ENCODE results near the gene GAS7. TPM values are rescaled to one million over a fixed set of nuclear protein-coding genes. Genes with fewer than 3 reads are reported as not detected.
"Not testable (repeated sequence)": the region's sequence is repeated elsewhere in the genome, so short reads cannot be mapped to it uniquely, and the experiment has no call there.

GAS7 gene
- polyA plus RNA-seq, 1 donor = 24.4 TPM

- not testable (repeated sequence) for H3K4me1 ChIP-seq (ENCODE audit: control insufficient read depth, insufficient read depth, low read length); H3K27ac ChIP-seq (ENCODE audit: low read length); H3K4me3 ChIP-seq (ENCODE audit: low read length); H3K27me3 ChIP-seq (ENCODE audit: control insufficient read depth, insufficient read depth, low read length); DNase-seq; H3K9me3 ChIP-seq (ENCODE audit: control insufficient read depth, low read depth, low read length); H3K36me3 ChIP-seq (ENCODE audit: control insufficient read depth, insufficient read depth, low read length)
- no CpG with 5 or more reads among the region's 8 CpGs for WGBS (ENCODE audit: insufficient coverage, low lambda C conversion rate)
Measured at GRCh38 chr17:10095295-10095694, 103.1 kb downstream of the GAS7 start.

- no peak overlapping the region for H3K27ac ChIP-seq (ENCODE audit: low read length)
- WGBS (ENCODE audit: insufficient coverage, low lambda C conversion rate) = 100% methylated on average over 1 of the region's 8 CpGs
- H3K4me1 ChIP-seq (ENCODE audit: control insufficient read depth, insufficient read depth, low read length) = no peaks in the 10 kb centered on the region
Measured at GRCh38 chr17:10094797-10095196, 103.6 kb downstream of the GAS7 start.

GRCh38 chr17:10092595-10092994 lies 105.8 kb downstream of the GAS7 start:
- no peaks in the 10 kb centered on the region for H3K4me1 ChIP-seq (ENCODE audit: control insufficient read depth, insufficient read depth, low read length)
- no peak for DNase-seq
- no peaks in the 10 kb centered on the region for H3K27me3 ChIP-seq (ENCODE audit: control insufficient read depth, insufficient read depth, low read length)
- H3K4me3 ChIP-seq (ENCODE audit: low read length) = no peak overlapping the region
- WGBS (ENCODE audit: insufficient coverage, low lambda C conversion rate) = no CpG with 5 or more reads among the region's 2 CpGs
- H3K9me3 ChIP-seq (ENCODE audit: control insufficient read depth, low read depth, low read length) = peaks cover 5% of the 10 kb centered on the region
- no peaks in the 10 kb centered on the region for H3K36me3 ChIP-seq (ENCODE audit: control insufficient read depth, insufficient read depth, low read length)
- H3K27ac ChIP-seq (ENCODE audit: low read length) = no peak overlapping the region

More at GRCh38 chr17:10094797-10095196, 103.6 kb downstream of the GAS7 start:
- no peak overlapping the region for H3K4me3 ChIP-seq (ENCODE audit: low read length)
- H3K9me3 ChIP-seq (ENCODE audit: control insufficient read depth, low read depth, low read length) = peaks cover 5% of the 10 kb centered on the region
- no peak for DNase-seq
- H3K36me3 ChIP-seq (ENCODE audit: control insufficient read depth, insufficient read depth, low read length) = no peaks in the 10 kb centered on the region
- H3K27me3 ChIP-seq (ENCODE audit: control insufficient read depth, insufficient read depth, low read length) = no peaks in the 10 kb centered on the region

- Histone ChIP-seq H3K27ac (ENCODE audit: low read length) (no peak overlapping the region), H3K9me3 (ENCODE audit: control insufficient read depth, low read depth, low read length) (peaks cover 5% of the 10 kb centered on the region), H3K27me3 (ENCODE audit: control insufficient read depth, insufficient read depth, low read length) (no peaks in the 10 kb centered on the region), H3K36me3 (ENCODE audit: control insufficient read depth, insufficient read depth, low read length) (no peaks in the 10 kb centered on the region), H3K4me1 (ENCODE audit: control insufficient read depth, insufficient read depth, low read length) (no peaks in the 10 kb centered on the region), H3K4me3 (ENCODE audit: low read length) (no peak overlapping the region)
- DNase-seq = no peak
- WGBS (ENCODE audit: insufficient coverage, low lambda C conversion rate) = no CpG with 5 or more reads among the region's 5 CpGs
Measured at GRCh38 chr17:10091046-10091445, 107.4 kb downstream of the GAS7 start.

GRCh38 chr17:10089196-10089804 lies 109.1 kb downstream of the GAS7 start:
- Histone ChIP-seq H3K36me3 (ENCODE audit: control insufficient read depth, insufficient read depth, low read length) (no peaks in the 10 kb centered on the region), H3K27ac (ENCODE audit: low read length) (no peak overlapping the region), H3K9me3 (ENCODE audit: control insufficient read depth, low read depth, low read length) (peaks cover 5% of the 10 kb centered on the region), H3K4me3 (ENCODE audit: low read length) (no peak overlapping the region), H3K4me1 (ENCODE audit: control insufficient read depth, insufficient read depth, low read length) (no peaks in the 10 kb centered on the region), H3K27me3 (ENCODE audit: control insufficient read depth, insufficient read depth, low read length) (no peaks in the 10 kb centered on the region)
- DNase-seq = no peak
- WGBS (ENCODE audit: insufficient coverage, low lambda C conversion rate) = 60% methylated on average over 1 of the region's 4 CpGs

- Histone ChIP-seq H3K27me3 (ENCODE audit: control insufficient read depth, insufficient read depth, low read length) (no peaks in the 10 kb centered on the region), H3K4me1 (ENCODE audit: control insufficient read depth, insufficient read depth, low read length) (no peaks in the 10 kb centered on the region), H3K27ac (ENCODE audit: low read length) (no peak overlapping the region), H3K4me3 (ENCODE audit: low read length) (no peak overlapping the region), H3K9me3 (ENCODE audit: control insufficient read depth, low read depth, low read length) (peaks cover 5% of the 10 kb centered on the region), H3K36me3 (ENCODE audit: control insufficient read depth, insufficient read depth, low read length) (no peaks in the 10 kb centered on the region)
- no peak for DNase-seq
- WGBS (ENCODE audit: insufficient coverage, low lambda C conversion rate) = no CpG with 5 or more reads among the region's 6 CpGs
Measured at GRCh38 chr17:10088444-10088843, 110.0 kb downstream of the GAS7 start.

GRCh38 chr17:10087355-10087754 lies 111.1 kb downstream of the GAS7 start:
- no peaks in the 10 kb centered on the region for H3K27me3 ChIP-seq (ENCODE audit: control insufficient read depth, insufficient read depth, low read length)
- H3K9me3 ChIP-seq (ENCODE audit: control insufficient read depth, low read depth, low read length) = peaks cover 5% of the 10 kb centered on the region
- no peak for DNase-seq
- H3K27ac ChIP-seq (ENCODE audit: low read length) = no peak overlapping the region
- no peak overlapping the region for H3K4me3 ChIP-seq (ENCODE audit: low read length)
- WGBS (ENCODE audit: insufficient coverage, low lambda C conversion rate) = no CpG with 5 or more reads among the region's 3 CpGs
- no peaks in the 10 kb centered on the region for H3K36me3 ChIP-seq (ENCODE audit: control insufficient read depth, insufficient read depth, low read length)
- no peaks in the 10 kb centered on the region for H3K4me1 ChIP-seq (ENCODE audit: control insufficient read depth, insufficient read depth, low read length)

- Histone ChIP-seq H3K4me3 (ENCODE audit: low read length) (no peak overlapping the region), H3K36me3 (ENCODE audit: control insufficient read depth, insufficient read depth, low read length) (no peaks in the 10 kb centered on the region), H3K27ac (ENCODE audit: low read length) (no peak overlapping the region), H3K9me3 (ENCODE audit: control insufficient read depth, low read depth, low read length) (peaks cover 5% of the 10 kb centered on the region), H3K27me3 (ENCODE audit: control insufficient read depth, insufficient read depth, low read length) (no peaks in the 10 kb centered on the region), H3K4me1 (ENCODE audit: control insufficient read depth, insufficient read depth, low read length) (no peaks in the 10 kb centered on the region)
- no peak for DNase-seq
- WGBS (ENCODE audit: insufficient coverage, low lambda C conversion rate) = no CpG with 5 or more reads among the region's 3 CpGs
Measured at GRCh38 chr17:10083864-10084263, 114.5 kb downstream of the GAS7 start.

GRCh38 chr17:10082795-10083194 lies 115.6 kb downstream of the GAS7 start:
- no peaks in the 10 kb centered on the region for H3K27me3 ChIP-seq (ENCODE audit: control insufficient read depth, insufficient read depth, low read length)
- H3K4me3 ChIP-seq (ENCODE audit: low read length) = no peak overlapping the region
- H3K4me1 ChIP-seq (ENCODE audit: control insufficient read depth, insufficient read depth, low read length) = no peaks in the 10 kb centered on the region
- WGBS (ENCODE audit: insufficient coverage, low lambda C conversion rate) = no CpG with 5 or more reads among the region's 2 CpGs
- H3K27ac ChIP-seq (ENCODE audit: low read length) = no peak overlapping the region
- H3K36me3 ChIP-seq (ENCODE audit: control insufficient read depth, insufficient read depth, low read length) = no peaks in the 10 kb centered on the region
- no peak for DNase-seq
- peaks cover 5% of the 10 kb centered on the region for H3K9me3 ChIP-seq (ENCODE audit: control insufficient read depth, low read depth, low read length)

- Histone ChIP-seq H3K4me3 (ENCODE audit: low read length) (no peak overlapping the region), H3K27ac (ENCODE audit: low read length) (no peak overlapping the region), H3K9me3 (ENCODE audit: control insufficient read depth, low read depth, low read length) (peaks cover 5% of the 10 kb centered on the region), H3K36me3 (ENCODE audit: control insufficient read depth, insufficient read depth, low read length) (no peaks in the 10 kb centered on the region), H3K4me1 (ENCODE audit: control insufficient read depth, insufficient read depth, low read length) (no peaks in the 10 kb centered on the region), H3K27me3 (ENCODE audit: control insufficient read depth, insufficient read depth, low read length) (no peaks in the 10 kb centered on the region)
- 89% methylated on average over 3 of the region's 8 CpGs for whole genome bisulfite sequencing (ENCODE audit: insufficient coverage, low lambda C conversion rate)
- no peak for DNase-seq
Measured at GRCh38 chr17:10081571-10082169, 116.7 kb downstream of the GAS7 start.

Data from large intestine (tissue), 3 donors.